ENCODE measurements around the gene DCN.

DCN gene

DNA sequence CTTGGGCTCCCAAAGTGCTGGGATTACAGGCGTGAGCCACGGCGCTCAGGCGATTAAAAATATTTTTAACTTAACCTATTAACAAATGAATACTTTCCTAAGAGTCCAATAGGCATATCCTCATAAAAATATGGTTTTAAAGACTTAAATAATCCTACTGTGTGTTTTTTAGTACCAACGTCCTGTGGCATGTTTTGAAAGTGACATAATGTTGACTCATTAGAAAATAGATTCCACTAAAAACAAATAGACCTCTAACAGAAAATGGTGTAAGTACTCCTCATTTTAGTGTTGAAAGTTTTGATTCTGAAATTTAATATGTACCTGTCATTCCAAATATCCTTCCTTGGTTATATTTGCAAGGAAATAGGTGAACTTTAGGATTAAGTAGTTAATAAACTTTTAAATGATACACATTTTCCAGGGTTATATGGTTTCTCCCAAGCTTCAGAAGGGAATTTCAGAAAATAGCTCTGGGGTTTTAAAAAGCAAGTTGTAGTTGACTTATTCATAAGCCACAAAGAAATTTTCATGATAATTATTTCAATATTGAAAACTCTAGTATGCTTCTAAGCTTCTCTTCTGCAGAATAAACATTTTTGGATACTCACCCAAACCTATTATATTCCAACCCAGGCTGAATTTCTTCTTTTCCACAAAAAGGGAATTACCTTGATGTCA lies 59.2 kb downstream of the DCN start:
- Histone ChIP-seq H3K36me3 (no peaks in the 10 kb centered on the region), H3K27me3 (ENCODE audit: insufficient read depth, low read depth, severe bottlenecking) (no peaks in the 10 kb centered on the region), H3K9me3 (ENCODE audit: severe bottlenecking) (no peaks in the 10 kb centered on the region), H3K4me3 (ENCODE audit: low read depth, low read length) (no peak overlapping the region), H3K27ac (no peak overlapping the region)
- no peak for DNase-seq
- TF ChIP-seq, protein P1, sequence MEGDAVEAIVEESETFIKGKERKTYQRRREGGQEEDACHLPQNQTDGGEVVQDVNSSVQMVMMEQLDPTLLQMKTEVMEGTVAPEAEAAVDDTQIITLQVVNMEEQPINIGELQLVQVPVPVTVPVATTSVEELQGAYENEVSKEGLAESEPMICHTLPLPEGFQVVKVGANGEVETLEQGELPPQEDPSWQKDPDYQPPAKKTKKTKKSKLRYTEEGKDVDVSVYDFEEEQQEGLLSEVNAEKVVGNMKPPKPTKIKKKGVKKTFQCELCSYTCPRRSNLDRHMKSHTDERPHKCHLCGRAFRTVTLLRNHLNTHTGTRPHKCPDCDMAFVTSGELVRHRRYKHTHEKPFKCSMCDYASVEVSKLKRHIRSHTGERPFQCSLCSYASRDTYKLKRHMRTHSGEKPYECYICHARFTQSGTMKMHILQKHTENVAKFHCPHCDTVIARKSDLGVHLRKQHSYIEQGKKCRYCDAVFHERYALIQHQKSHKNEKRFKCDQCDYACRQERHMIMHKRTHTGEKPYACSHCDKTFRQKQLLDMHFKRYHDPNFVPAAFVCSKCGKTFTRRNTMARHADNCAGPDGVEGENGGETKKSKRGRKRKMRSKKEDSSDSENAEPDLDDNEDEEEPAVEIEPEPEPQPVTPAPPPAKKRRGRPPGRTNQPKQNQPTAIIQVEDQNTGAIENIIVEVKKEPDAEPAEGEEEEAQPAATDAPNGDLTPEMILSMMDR (IDR thresholded peaks at IDR 0.05; ENCODE audit: low read depth, low read length): no peak

DNA sequence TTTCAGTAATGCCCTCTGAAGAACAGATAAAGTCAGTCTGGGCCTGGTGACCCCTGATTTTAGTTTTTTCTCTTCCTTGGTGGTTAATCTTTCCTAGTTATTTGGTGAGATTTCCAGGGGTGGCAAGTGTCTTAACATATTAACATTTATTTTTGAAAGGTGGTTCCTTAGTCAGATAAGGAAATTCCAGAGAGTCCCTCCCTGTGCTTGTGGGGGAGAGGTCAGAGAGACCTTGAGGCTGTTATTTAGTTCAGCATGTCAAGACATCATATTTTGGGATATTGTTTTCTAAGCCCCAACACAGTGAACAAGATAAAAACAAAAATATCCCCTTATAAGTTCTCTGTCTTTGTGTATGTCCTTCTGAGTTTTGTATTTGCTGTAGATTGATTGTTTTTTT lies 61.8 kb downstream of the DCN start:
- Histone ChIP-seq H3K27me3 (ENCODE audit: insufficient read depth, low read depth, severe bottlenecking) (no peaks in the 10 kb centered on the region), H3K36me3 (no peaks in the 10 kb centered on the region), H3K4me3 (ENCODE audit: low read depth, low read length) (no peak overlapping the region), H3K9me3 (ENCODE audit: severe bottlenecking) (no peaks in the 10 kb centered on the region), H3K27ac (no peak overlapping the region)
- TF ChIP-seq, protein P1 (IDR thresholded peaks at IDR 0.05; ENCODE audit: low read depth, low read length): no peak
- DNase-seq: no peak

DNA sequence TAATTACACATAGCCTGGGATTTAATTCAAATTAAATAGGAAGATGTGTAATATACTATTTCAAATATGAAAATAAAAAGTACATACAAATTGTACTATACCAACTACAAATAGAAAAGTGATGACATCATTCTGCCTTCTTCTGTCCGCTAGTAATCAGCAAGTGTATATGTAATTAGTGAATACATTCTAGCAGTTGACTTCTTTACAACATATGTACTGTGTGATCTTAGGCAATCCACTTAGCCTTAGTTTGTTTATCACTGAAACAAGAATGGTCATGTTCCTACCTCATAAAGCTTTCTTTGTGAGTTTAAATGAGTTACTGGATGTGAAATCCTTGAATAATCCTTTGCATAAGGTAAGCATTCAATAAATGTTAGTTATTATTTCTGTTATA lies 63.5 kb downstream of the DCN start:
- Histone ChIP-seq H3K27ac (no peak overlapping the region), H3K4me3 (ENCODE audit: low read depth, low read length) (no peak overlapping the region), H3K36me3 (no peaks in the 10 kb centered on the region), H3K27me3 (ENCODE audit: insufficient read depth, low read depth, severe bottlenecking) (no peaks in the 10 kb centered on the region), H3K9me3 (ENCODE audit: severe bottlenecking) (no peaks in the 10 kb centered on the region)
- no peak for DNase-seq
- TF ChIP-seq, protein P1 (IDR thresholded peaks at IDR 0.05; ENCODE audit: low read depth, low read length): no peak

DNA sequence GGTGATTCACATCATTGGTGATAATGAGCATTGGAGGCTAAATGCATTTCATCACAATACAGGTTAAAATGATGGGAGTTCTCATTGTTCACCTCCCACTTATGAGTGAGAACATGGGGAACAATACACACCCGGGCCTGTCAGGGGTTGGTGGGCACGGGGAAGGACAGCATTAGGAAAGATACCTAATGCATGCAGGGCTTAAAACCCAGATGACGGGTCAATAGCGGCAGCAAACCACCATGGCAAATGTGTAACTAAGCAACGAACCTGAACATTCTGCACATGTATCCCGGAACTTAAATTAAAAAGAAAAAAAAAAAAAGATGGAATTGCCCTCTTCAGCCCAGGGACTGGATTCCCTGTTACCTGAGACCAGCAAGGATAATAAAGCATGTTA lies 69.0 kb downstream of the DCN start:
- TF ChIP-seq, protein P1 (IDR thresholded peaks at IDR 0.05; ENCODE audit: low read depth, low read length): no peak
- no peak for DNase-seq
- Histone ChIP-seq H3K9me3 (ENCODE audit: severe bottlenecking) (no peaks in the 10 kb centered on the region), H3K36me3 (no peaks in the 10 kb centered on the region), H3K27me3 (ENCODE audit: insufficient read depth, low read depth, severe bottlenecking) (no peaks in the 10 kb centered on the region), H3K27ac (no peak overlapping the region), H3K4me3 (ENCODE audit: low read depth, low read length) (no peak overlapping the region)

DNA sequence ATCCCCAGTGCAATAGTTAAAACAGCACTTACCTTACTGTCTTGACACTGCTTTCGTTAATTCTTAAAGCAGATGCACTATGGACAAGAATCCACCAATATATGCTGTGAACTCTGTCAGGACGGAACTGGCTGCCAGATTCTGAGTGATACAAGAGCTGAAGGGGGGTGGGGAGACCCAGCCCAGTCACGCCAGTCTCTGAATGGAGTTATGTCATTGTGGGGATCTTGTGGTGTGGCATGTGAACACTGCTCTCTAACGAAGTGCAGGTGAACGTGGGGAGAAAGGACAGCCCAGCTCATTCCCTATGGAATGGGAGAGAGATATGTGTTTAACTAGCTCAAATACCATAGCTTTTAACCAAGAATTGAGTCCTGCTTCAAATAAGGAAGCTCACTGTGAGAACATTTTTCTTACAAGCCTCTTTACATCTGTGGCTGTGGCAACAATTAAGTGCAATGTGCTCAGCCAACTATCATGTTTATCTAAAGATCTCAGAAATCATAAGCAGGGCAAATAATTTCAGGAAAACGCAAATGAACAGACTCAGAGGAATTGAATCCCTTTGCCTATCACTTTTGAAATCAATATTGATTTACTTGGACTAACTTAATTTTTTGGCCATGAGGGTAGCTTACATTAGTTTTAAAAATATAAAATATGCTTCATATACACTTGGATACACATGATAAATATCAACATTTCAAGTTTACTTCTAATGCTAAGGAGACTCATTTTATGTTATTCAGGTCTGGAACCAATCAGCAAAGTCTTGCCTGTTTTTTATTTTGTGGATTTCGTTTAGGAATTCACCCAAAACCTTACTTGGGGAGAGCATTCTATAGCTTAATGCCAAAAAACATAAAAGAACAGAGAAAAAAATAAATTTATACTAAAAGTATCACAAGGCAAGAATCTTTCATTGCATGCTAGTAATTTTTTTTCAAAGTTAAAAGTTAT lies 71.0 kb downstream of the DCN start, which contains the start of gene LUM:
Gene LUM, minus strand, starts transcription at position 129 of the 960 bp plus-strand sequence. CDS start 2,515 bp downstream, outside the sequence.
- DNase-seq: no peak
- Histone ChIP-seq H3K4me3 (ENCODE audit: low read depth, low read length) (no peak within 1 kb of the TSS), H3K9me3 (ENCODE audit: severe bottlenecking) (no peaks in the 10 kb centered on the region), H3K27me3 (ENCODE audit: insufficient read depth, low read depth, severe bottlenecking) (no peaks in the 10 kb centered on the region), H3K36me3 (no peaks in the 10 kb centered on the region), H3K27ac (no peak within 1 kb of the TSS)
- TF ChIP-seq, protein P1 (IDR thresholded peaks at IDR 0.05; ENCODE audit: low read depth, low read length): no peak
